NB4 (cell line): ENCODE measurements around the gene KRTAP4-2.

Experiments used
- CTCF ChIP-seq: IDR thresholded peaks from one replicate; pipeline ENCODE4 v1.5.1; 2012; ENCODE audit warnings: low read depth, low read length
- MAX ChIP-seq: IDR thresholded peaks from 2 replicates; pipeline ENCODE4 v1.6.1; 2011; ENCODE audit warnings: low read depth, low read length
- MYC ChIP-seq: IDR thresholded peaks from 2 replicates; pipeline ENCODE4 v1.6.1; 2011; ENCODE audit warnings: low read depth, low read length
- POLR2A ChIP-seq: IDR thresholded peaks from 2 replicates; pipeline ENCODE4 v1.6.1; 2011; ENCODE audit warnings: mild to moderate bottlenecking; ENCODE audit not compliant: insufficient read length; ENCODE audit errors: extremely low read depth

- TF ChIP-seq CTCF: no peak
- TF ChIP-seq POLR2A: no peak
- no peak for TF ChIP-seq MAX
- no peak for TF ChIP-seq MYC
Observed at GRCh38 chr17:41177727-41178271, at the start of gene KRTAP4-2.
